ENCODE data around the gene TAF9B.
A peak's percentile ranks its signal among the peaks of the same experiment; 100 is the strongest.

The TAF9B gene

GRCh38 chrX:78111140-78111931 is 28.1 kb downstream of the TAF9B start:
- Histone ChIP-seq H3K4me1 (ENCODE audit: control insufficient read depth, insufficient read depth, low read length) (peaks cover 18% of the 10 kb centered on the region), H3K4me2 (ENCODE audit: low read length) (no peak overlapping the region), H3K9ac (ENCODE audit: low read depth, low read length) (no peak overlapping the region), H3K4me3 (ENCODE audit: low read length) (no peak overlapping the region), H3K36me3 (ENCODE audit: insufficient read depth, low read length) (peaks cover 51% of the 10 kb centered on the region), H3K27me3 (ENCODE audit: control insufficient read depth, insufficient read depth, low read length) (no peaks in the 10 kb centered on the region), H3K9me3 (replicated peaks; ENCODE audit: low read length) (no peaks in the 10 kb centered on the region)

- Histone ChIP-seq H3K4me2 (ENCODE audit: low read length) (peak overlapping the region; percentile 74), H3K27me3 (ENCODE audit: control insufficient read depth, insufficient read depth, low read length) (no peaks in the 10 kb centered on the region), H3K9me3 (replicated peaks; ENCODE audit: low read length) (no peaks in the 10 kb centered on the region), H3K4me3 (ENCODE audit: low read length) (no peak overlapping the region), H3K9ac (ENCODE audit: low read depth, low read length) (no peak overlapping the region), H3K4me1 (ENCODE audit: control insufficient read depth, insufficient read depth, low read length) (peaks cover 23% of the 10 kb centered on the region), H3K36me3 (ENCODE audit: insufficient read depth, low read length) (peaks cover 38% of the 10 kb centered on the region)
Observed at GRCh38 chrX:78109458-78109857, 30.0 kb downstream of the TAF9B start.

GRCh38 chrX:78106651-78106986 is 32.8 kb downstream of the TAF9B start:
- Histone ChIP-seq H3K36me3 (ENCODE audit: insufficient read depth, low read length) (peaks cover 14% of the 10 kb centered on the region), H3K4me3 (ENCODE audit: low read length) (peak overlapping the region; percentile 97), H3K9me3 (replicated peaks; ENCODE audit: low read length) (no peaks in the 10 kb centered on the region), H3K9ac (ENCODE audit: low read depth, low read length) (peak overlapping the region; percentile 3), H3K4me1 (ENCODE audit: control insufficient read depth, insufficient read depth, low read length) (peaks cover 23% of the 10 kb centered on the region), H3K4me2 (ENCODE audit: low read length) (peak overlapping the region; percentile 74), H3K27me3 (ENCODE audit: control insufficient read depth, insufficient read depth, low read length) (no peaks in the 10 kb centered on the region)

- H3K27me3 ChIP-seq (ENCODE audit: control insufficient read depth, insufficient read depth, low read length), result no peaks in the 10 kb centered on the region
- H3K4me3 ChIP-seq (ENCODE audit: low read length), result peak overlapping the region; percentile 97
- H3K9ac ChIP-seq (ENCODE audit: low read depth, low read length), result peak overlapping the region; percentile 3
- no peaks in the 10 kb centered on the region for H3K9me3 ChIP-seq (replicated peaks; ENCODE audit: low read length)
- peak overlapping the region; percentile 74 for H3K4me2 ChIP-seq (ENCODE audit: low read length)
- peaks cover 23% of the 10 kb centered on the region for H3K4me1 ChIP-seq (ENCODE audit: control insufficient read depth, insufficient read depth, low read length)
- H3K36me3 ChIP-seq (ENCODE audit: insufficient read depth, low read length), result peaks cover 9% of the 10 kb centered on the region
Observed at GRCh38 chrX:78105944-78106650, 33.4 kb downstream of the TAF9B start.

- Histone ChIP-seq H3K36me3 (ENCODE audit: insufficient read depth, low read length) (peaks cover 5% of the 10 kb centered on the region), H3K4me3 (ENCODE audit: low read length) (peak overlapping the region; percentile 97), H3K9ac (ENCODE audit: low read depth, low read length) (peak overlapping the region; percentile 98), H3K4me1 (ENCODE audit: control insufficient read depth, insufficient read depth, low read length) (peaks cover 23% of the 10 kb centered on the region), H3K27me3 (ENCODE audit: control insufficient read depth, insufficient read depth, low read length) (no peaks in the 10 kb centered on the region), H3K4me2 (ENCODE audit: low read length) (peak overlapping the region; percentile 74), H3K9me3 (replicated peaks; ENCODE audit: low read length) (no peaks in the 10 kb centered on the region)
Observed at GRCh38 chrX:78104447-78105176, 34.8 kb downstream of the TAF9B start.

GRCh38 chrX:78103623-78104446 is 35.6 kb downstream of the TAF9B start, which contains the start of gene PGK1:
Gene PGK1 (plus strand): TSS chrX:78104248. CDS start chrX:78104341, 93 bp downstream.
- H3K4me3 ChIP-seq (ENCODE audit: low read length), result peak within 1 kb of the TSS; percentile 97
- peak within 1 kb of the TSS; percentile 80 for H3K4me2 ChIP-seq (ENCODE audit: low read length)
- H3K4me1 ChIP-seq (ENCODE audit: control insufficient read depth, insufficient read depth, low read length), result peaks cover 23% of the 10 kb centered on the region
- peaks cover 5% of the 10 kb centered on the region for H3K36me3 ChIP-seq (ENCODE audit: insufficient read depth, low read length)
- H3K9me3 ChIP-seq (replicated peaks; ENCODE audit: low read length), result no peaks in the 10 kb centered on the region
- H3K9ac ChIP-seq (ENCODE audit: low read depth, low read length), result peak within 1 kb of the TSS; percentile 98
- H3K27me3 ChIP-seq (ENCODE audit: control insufficient read depth, insufficient read depth, low read length), result no peaks in the 10 kb centered on the region

GRCh38 chrX:78103001-78103622 is 36.3 kb downstream of the TAF9B start:
- Histone ChIP-seq H3K9ac (ENCODE audit: low read depth, low read length) (peak overlapping the region; percentile 79), H3K36me3 (ENCODE audit: insufficient read depth, low read length) (peaks cover 5% of the 10 kb centered on the region), H3K9me3 (replicated peaks; ENCODE audit: low read length) (no peaks in the 10 kb centered on the region), H3K4me2 (ENCODE audit: low read length) (peak overlapping the region; percentile 80), H3K27me3 (ENCODE audit: control insufficient read depth, insufficient read depth, low read length) (no peaks in the 10 kb centered on the region), H3K4me3 (ENCODE audit: low read length) (peak overlapping the region; percentile 67), H3K4me1 (ENCODE audit: control insufficient read depth, insufficient read depth, low read length) (peaks cover 20% of the 10 kb centered on the region)

- Histone ChIP-seq H3K9me3 (replicated peaks; ENCODE audit: low read length) (no peaks in the 10 kb centered on the region), H3K4me1 (ENCODE audit: control insufficient read depth, insufficient read depth, low read length) (peaks cover 13% of the 10 kb centered on the region), H3K36me3 (ENCODE audit: insufficient read depth, low read length) (peaks cover 5% of the 10 kb centered on the region), H3K4me2 (ENCODE audit: low read length) (no peak overlapping the region), H3K4me3 (ENCODE audit: low read length) (no peak overlapping the region), H3K9ac (ENCODE audit: low read depth, low read length) (no peak overlapping the region), H3K27me3 (ENCODE audit: control insufficient read depth, insufficient read depth, low read length) (no peaks in the 10 kb centered on the region)
Observed at GRCh38 chrX:78102091-78102490, 37.4 kb downstream of the TAF9B start.

GRCh38 chrX:78098108-78098507 is 41.3 kb downstream of the TAF9B start:
- Histone ChIP-seq H3K27me3 (ENCODE audit: control insufficient read depth, insufficient read depth, low read length) (no peaks in the 10 kb centered on the region), H3K9ac (ENCODE audit: low read depth, low read length) (no peak overlapping the region), H3K4me2 (ENCODE audit: low read length) (no peak overlapping the region), H3K9me3 (replicated peaks; ENCODE audit: low read length) (no peaks in the 10 kb centered on the region), H3K4me3 (ENCODE audit: low read length) (no peak overlapping the region), H3K36me3 (ENCODE audit: insufficient read depth, low read length) (no peaks in the 10 kb centered on the region), H3K4me1 (ENCODE audit: control insufficient read depth, insufficient read depth, low read length) (no peaks in the 10 kb centered on the region)

- no peak overlapping the region for H3K4me3 ChIP-seq (ENCODE audit: low read length)
- no peaks in the 10 kb centered on the region for H3K4me1 ChIP-seq (ENCODE audit: control insufficient read depth, insufficient read depth, low read length)
- no peaks in the 10 kb centered on the region for H3K9me3 ChIP-seq (replicated peaks; ENCODE audit: low read length)
- no peaks in the 10 kb centered on the region for H3K27me3 ChIP-seq (ENCODE audit: control insufficient read depth, insufficient read depth, low read length)
- no peak overlapping the region for H3K4me2 ChIP-seq (ENCODE audit: low read length)
- no peaks in the 10 kb centered on the region for H3K36me3 ChIP-seq (ENCODE audit: insufficient read depth, low read length)
- H3K9ac ChIP-seq (ENCODE audit: low read depth, low read length), result no peak overlapping the region
Observed at GRCh38 chrX:78092296-78092695, 47.2 kb downstream of the TAF9B start.
